Measurements from ENCODE around the gene DLG4. TPM values are rescaled to one million over a fixed set of nuclear protein-coding genes. Genes with fewer than 3 reads are reported as not detected.

Gene DLG4
- total and polyA plus RNA-seq, 7 donors, result 1.6 to 27.4 (median 14.6) TPM

GRCh38 chr17:7208027-7208571 lies 11.5 kb downstream of the DLG4 start:
- Histone ChIP-seq H3K36me3 (peaks cover 0 to 9% (median 4%) of the 10 kb centered on the region in 4 donors), H3K27ac (no peak overlapping the region), H3K4me3 (no peak overlapping the region), H3K4me1 (peaks cover 0 to 40% (median 31%) of the 10 kb centered on the region in 4 donors), H3K27me3 (no peaks in the 10 kb centered on the region), H3K9me3 (no peaks in the 10 kb centered on the region)
- TF ChIP-seq CTCF (IDR thresholded peaks at IDR 0.05), result no peak
- no peak for TF ChIP-seq EP300 (IDR thresholded peaks at IDR 0.05)
- TF ChIP-seq POLR2AphosphoS5 (IDR thresholded peaks at IDR 0.05), result no peak
- TF ChIP-seq POLR2A (IDR thresholded peaks at IDR 0.05), result no peak
- no peak for DNase-seq
- intact Hi-C loops (cut with DNase I), result no loop called here
- WGBS, 2 donors, result 53 to 64% methylated on average over 21 of the region's 21 CpGs

GRCh38 chr17:7207120-7208001 lies 12.3 kb downstream of the DLG4 start:
- H3K36me3 ChIP-seq, result peaks cover 0 to 16% (median 12%) of the 10 kb centered on the region in 4 donors
- TF ChIP-seq POLR2AphosphoS5 (IDR thresholded peaks at IDR 0.05) (no peak), CTCF (IDR thresholded peaks at IDR 0.05) (no peak)
- peak overlapping the region in 3 of 4 donors; percentile 18 to 26 (median 24) for H3K27ac ChIP-seq
- DNase-seq, result no peak
- no peaks in the 10 kb centered on the region for H3K9me3 ChIP-seq
- 84 to 89% methylated on average over 24 of the region's 24 CpGs for WGBS, 2 donors
- H3K27me3 ChIP-seq, result no peaks in the 10 kb centered on the region
- peaks cover 0 to 40% (median 31%) of the 10 kb centered on the region in 4 donors for H3K4me1 ChIP-seq
- intact Hi-C loops (cut with DNase I), result no loop called here
- H3K4me3 ChIP-seq, result no peak overlapping the region

- Histone ChIP-seq H3K4me3 (peak overlapping the region; percentile 31 to 61 (median 54)), H3K36me3 (peaks cover 0 to 29% (median 14%) of the 10 kb centered on the region in 4 donors), H3K4me1 (peaks cover 0 to 29% (median 19%) of the 10 kb centered on the region in 4 donors), H3K9me3 (no peaks in the 10 kb centered on the region), H3K27me3 (no peaks in the 10 kb centered on the region), H3K27ac (peak overlapping the region; percentile 73 to 79 (median 76))
- DNase-seq, result no peak
- no peak for TF ChIP-seq EP300 (IDR thresholded peaks at IDR 0.05)
- no peak for TF ChIP-seq CTCF (IDR thresholded peaks at IDR 0.05)
- TF ChIP-seq POLR2AphosphoS5 (IDR thresholded peaks at IDR 0.05), result no peak
- no peak for TF ChIP-seq POLR2A (IDR thresholded peaks at IDR 0.05)
- intact Hi-C loops (cut with DNase I), result no loop called here
- WGBS, 2 donors, result 53% methylated on average over 15 of the region's 15 CpGs
Measured at GRCh38 chr17:7205561-7205960, 14.1 kb downstream of the DLG4 start.

- Histone ChIP-seq H3K4me1 (peaks cover 0 to 29% (median 19%) of the 10 kb centered on the region in 4 donors), H3K27me3 (no peaks in the 10 kb centered on the region), H3K27ac (peak overlapping the region; percentile 73 to 79 (median 76)), H3K4me3 (peak overlapping the region; percentile 31 to 61 (median 54)), H3K9me3 (no peaks in the 10 kb centered on the region), H3K36me3 (peaks cover 0 to 29% (median 14%) of the 10 kb centered on the region in 4 donors)
- DNase-seq, result peak; percentile 94
- intact Hi-C loops (cut with DNase I), result no loop called here
- 0 to 1% methylated on average over 34 of the region's 34 CpGs for WGBS, 2 donors
- TF ChIP-seq POLR2A (IDR thresholded peaks at IDR 0.05), result no peak
- TF ChIP-seq EP300 (IDR thresholded peaks at IDR 0.05), result peak in 2 of 4 donors; percentile 17 to 74
- peak in 3 of 4 donors; percentile 51 to 66 (median 52) for TF ChIP-seq POLR2AphosphoS5 (IDR thresholded peaks at IDR 0.05)
- no peak for TF ChIP-seq CTCF (IDR thresholded peaks at IDR 0.05)
Measured at GRCh38 chr17:7204828-7205461, 14.7 kb downstream of the DLG4 start.
